AG04450 (cell line): Measurements from ENCODE around the gene DIP2B. TPM values are rescaled to one million over a fixed set of nuclear protein-coding genes. Genes with fewer than 3 reads are reported as not detected.

ENCODE experiments used
- CTCF ChIA-PET: fragments of 300-600, 350-600 bp; formaldehyde crosslinking; extraction: SDS; loops from one replicate; lab custom pipeline; 2022; ENCODE audit warnings: antibody characterized with exemption, inconsistent platforms; lab: Charles Lee
- POLR2A ChIA-PET: fragments of 350-600 bp; formaldehyde crosslinking; extraction: SDS; loops from one replicate; lab custom pipeline; 2021; ENCODE audit warnings: antibody characterized with exemption, inconsistent platforms; lab: Yijun Ruan, JAX
- DNase-seq: peaks from one replicate; pipeline ENCODE4 v3.0.0-alpha.2; 2011; ENCODE audit warnings: low read depth, low spot score
- H3K27ac ChIP-seq: one replicate; pipeline ENCODE4 v1.5.1; 2012; ENCODE audit warnings: low read depth, low read length, control low read depth
- H3K27me3 ChIP-seq: one replicate; pipeline ENCODE4 v1.6.0; 2012; ENCODE audit warnings: low read length; ENCODE audit not compliant: control insufficient read depth, insufficient read depth
- H3K4me3 ChIP-seq: 2 replicates; pipeline ENCODE4 v1.5.1; 2011; ENCODE audit warnings: mild to moderate bottlenecking, low read depth, low read length, control low read depth
- H3K9me3 ChIP-seq: 2 replicates; pipeline ENCODE4 v1.5.1; 2012; ENCODE audit warnings: low read length; ENCODE audit not compliant: control insufficient read depth, insufficient read depth
- CTCF ChIP-seq: IDR thresholded peaks from 2 replicates; pipeline ENCODE4 v1.5.1; 2011; ENCODE audit warnings: low read depth, low read length, control low read depth, inconsistent platforms
- polyA plus RNA-seq: library from polyadenylated mRNA; depleted of rRNA; stranded (reverse); fragments of >200 nt; gene quantifications from 2 replicates; pipeline ENCODE4 v1.2.3, GENCODE V29; 2011

DIP2B gene
- polyA plus RNA-seq, 1 experiment, result 22.0 TPM

- H3K27me3 ChIP-seq, result no peaks in the 10 kb centered on the region
- H3K9me3 ChIP-seq, result no peaks in the 10 kb centered on the region
- TF ChIP-seq CTCF, result no peak
- no peak for DNase-seq
- POLR2A ChIA-PET, result no interaction called here
- peak overlapping the region; percentile 90 for H3K4me3 ChIP-seq
- CTCF ChIA-PET, result interaction anchor here (1.1 to 5.1 kb wide), 3 partner anchors 10 to 228 kb away, joined by 3 to 27 read pairs (median 17); no protein-coding TSS in a partner anchor
- H3K27ac ChIP-seq, result no peak overlapping the region
Measured at GRCh38 chr12:50506753-50507473, 2.1 kb downstream of the DIP2B start.

GRCh38 chr12:50507474-50507838 is 2.7 kb downstream of the DIP2B start:
- no peaks in the 10 kb centered on the region for H3K27me3 ChIP-seq

GRCh38 chr12:50507930-50508329 is 3.1 kb downstream of the DIP2B start:
- no peak for DNase-seq
- no peak for TF ChIP-seq CTCF
- no peak overlapping the region for H3K4me3 ChIP-seq
- POLR2A ChIA-PET, result interaction anchor here (0.6 kb wide), 1 partner anchor 49 kb away, joined by 3 read pairs; no protein-coding TSS in a partner anchor
- CTCF ChIA-PET, result interaction anchor here (0.6 to 5.1 kb wide), 4 partner anchors 11 to 261 kb away, joined by 3 to 27 read pairs (median 6); no protein-coding TSS in a partner anchor
- H3K9me3 ChIP-seq, result no peaks in the 10 kb centered on the region
- H3K27ac ChIP-seq, result no peak overlapping the region
- no peaks in the 10 kb centered on the region for H3K27me3 ChIP-seq

More at GRCh38 chr12:50507474-50507838, 2.7 kb downstream of the DIP2B start:
- ChIA-PET POLR2A (no interaction called here), CTCF (interaction anchor here (1.1 to 5.1 kb wide), 3 partner anchors 10 to 227 kb away, joined by 3 to 27 read pairs (median 10); no protein-coding TSS in a partner anchor)
- H3K4me3 ChIP-seq, result no peak overlapping the region
- H3K27ac ChIP-seq, result no peak overlapping the region
- no peaks in the 10 kb centered on the region for H3K9me3 ChIP-seq
- no peak for DNase-seq
- no peak for TF ChIP-seq CTCF

- no peak for TF ChIP-seq CTCF
- no peak for DNase-seq
Measured at GRCh38 chr12:50508414-50508813, 3.6 kb downstream of the DIP2B start.

More at GRCh38 chr12:50508414-50508813, 3.6 kb downstream of the DIP2B start:
- no peaks in the 10 kb centered on the region for H3K27me3 ChIP-seq
- no peak overlapping the region for H3K27ac ChIP-seq
- POLR2A ChIA-PET, result interaction anchor here (0.6 kb wide), 1 partner anchor 49 kb away, joined by 3 read pairs; no protein-coding TSS in a partner anchor
- CTCF ChIA-PET, result interaction anchor here (0.6 to 5.1 kb wide), 4 partner anchors 11 to 262 kb away, joined by 3 to 27 read pairs (median 6); no protein-coding TSS in a partner anchor
- no peaks in the 10 kb centered on the region for H3K9me3 ChIP-seq
- no peak overlapping the region for H3K4me3 ChIP-seq
